Measurements from ENCODE around the gene ISLR2. TPM values are rescaled to one million over a fixed set of nuclear protein-coding genes. Genes with fewer than 3 reads are reported as not detected.

Gene ISLR2
- total and polyA plus RNA-seq, 2 donors (not counting 3 experiments of a cell fraction or from before 2014, with no cell fraction given): not detected

DNA sequence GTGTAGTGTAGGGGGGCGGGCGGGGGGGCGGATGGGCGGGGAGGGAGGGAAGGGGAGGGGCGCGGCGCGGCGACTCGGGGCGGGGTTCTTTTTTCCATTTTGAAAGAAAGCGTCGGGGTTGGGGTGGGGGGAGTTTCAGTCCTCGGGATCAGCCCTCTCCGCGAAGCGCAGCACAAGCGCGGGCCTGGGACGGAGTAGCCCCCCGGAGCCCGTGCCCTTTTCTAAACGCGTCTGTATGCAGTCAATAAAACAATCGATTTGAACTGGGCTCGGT is 6.1 kb downstream of the ISLR2 start:
- no peaks in the 10 kb centered on the region for H3K36me3 ChIP-seq (ENCODE audit: control insufficient read depth in 2 of 2, extremely low read depth in 1 of 2, insufficient read depth in 2 of 2, low read length in 2 of 2)
- H3K4me2 ChIP-seq (ENCODE audit: insufficient read depth, low read length): peak overlapping the region; percentile 32
- POLR2A ChIA-PET: no interaction called here
- dilution Hi-C loops (cut with MboI; ENCODE audit: extremely low pct_ligation_motif_present, low sequenced_read_pairs) (no loop called here), intact Hi-C loops (cut with micrococcal nuclease) (no loop called here)
- no peak overlapping the region for H3K27ac ChIP-seq (ENCODE audit: insufficient read depth, low read depth, low read length)
- H3K9me3 ChIP-seq (replicated peaks; ENCODE audit: control insufficient read depth, insufficient read depth, low read length): no peaks in the 10 kb centered on the region
- DNase-seq (ENCODE audit: low read depth, low spot score) (no peak), FAIRE-seq (no peak)
- TF ChIP-seq MAX (IDR thresholded peaks at IDR 0.05; ENCODE audit: insufficient read depth, insufficient read length): no peak
- no peak for TF ChIP-seq FOS (IDR thresholded peaks at IDR 0.05; ENCODE audit: borderline replicate concordance, insufficient read depth, low read length)
- no peak for TF ChIP-seq CTCF (IDR thresholded peaks at IDR 0.05; ENCODE audit: extremely low read depth in 1 of 2, insufficient read depth in 1 of 2, low read depth in 1 of 2, low read length in 2 of 2)
- no peak for TF ChIP-seq JUN (IDR thresholded peaks at IDR 0.05; ENCODE audit: borderline replicate concordance, insufficient read depth, insufficient read length, low read depth)
- no peak for TF ChIP-seq GATA2 (IDR thresholded peaks at IDR 0.05; ENCODE audit: insufficient read depth, insufficient read length, low read depth, low read length)
- no peak for TF ChIP-seq EZH2 (IDR thresholded peaks at IDR 0.05; ENCODE audit: borderline replicate concordance, low read depth, low read length, severe bottlenecking)
- no peak for TF ChIP-seq POLR2A (IDR thresholded peaks at IDR 0.05; ENCODE audit: low read depth, low read length)
- no peak for TF ChIP-seq POLR2AphosphoS5 (IDR thresholded peaks at IDR 0.05; ENCODE audit: insufficient read depth, low read depth, low read length)
- TF ChIP-seq MYC (IDR thresholded peaks at IDR 0.05; ENCODE audit: low read depth, low read length): no peak
- peaks cover 12% of the 10 kb centered on the region for H3K4me1 ChIP-seq (ENCODE audit: control insufficient read depth, extremely low read depth, insufficient read depth, low read length)
- peak overlapping the region in 1 of 3 experiments; percentile 41 for H3K4me3 ChIP-seq (replicated peaks in 1 of 3; ENCODE audit: insufficient read depth in 1 of 3, low read depth in 1 of 3, low read length in 3 of 3)
- no peaks in the 10 kb centered on the region for H3K9me1 ChIP-seq (replicated peaks; ENCODE audit: control insufficient read depth, extremely low read depth, insufficient read depth, low read length)
- H4K20me1 ChIP-seq (replicated peaks; ENCODE audit: control insufficient read depth, extremely low read depth, insufficient read depth, low read length): no peaks in the 10 kb centered on the region
- H2AFZ ChIP-seq (ENCODE audit: low read depth, low read length): peak overlapping the region; percentile 35
- peaks cover 63 to 67% of the 10 kb centered on the region in 2 experiments for H3K27me3 ChIP-seq (ENCODE audit: control insufficient read depth in 2 of 2, insufficient read depth in 2 of 2, low read length in 2 of 2)
- CTCF ChIA-PET: interaction anchor here (0.8 to 1.3 kb wide), 4 partner anchors 164 to 186 kb away, joined by 3 to 7 read pairs (median 6); no protein-coding TSS in a partner anchor
- no TSS peak for BruUV-seq (replicated peaks)
- no peak overlapping the region for H3K9ac ChIP-seq (replicated peaks; ENCODE audit: extremely low read depth, insufficient read depth, low read length)
- H3K79me2 ChIP-seq (ENCODE audit: control insufficient read depth, insufficient read depth, low read length): no peaks in the 10 kb centered on the region
